ENCODE results near the gene BPIFB4.
"Not testable (repeated sequence)": the region's sequence is repeated elsewhere in the genome, so short reads cannot be mapped to it uniquely, and the experiment has no call there.

BPIFB4 gene

GRCh38 chr20:33108661-33109060 lies 29.2 kb downstream of the BPIFB4 start:
- DNase-seq (ENCODE audit: insufficient read length, low spot score) (no peak), FAIRE-seq (no peak)
- TF ChIP-seq CTCF (IDR thresholded peaks at IDR 0.05; ENCODE audit: insufficient read depth, missing control alignments): no peak

- TF ChIP-seq CTCF (IDR thresholded peaks at IDR 0.05; ENCODE audit: insufficient read depth, missing control alignments): no peak
- FAIRE-seq (no peak), DNase-seq (ENCODE audit: insufficient read length, low spot score) (no peak)
Measured at GRCh38 chr20:33110147-33110825, 30.8 kb downstream of the BPIFB4 start.

DNA sequence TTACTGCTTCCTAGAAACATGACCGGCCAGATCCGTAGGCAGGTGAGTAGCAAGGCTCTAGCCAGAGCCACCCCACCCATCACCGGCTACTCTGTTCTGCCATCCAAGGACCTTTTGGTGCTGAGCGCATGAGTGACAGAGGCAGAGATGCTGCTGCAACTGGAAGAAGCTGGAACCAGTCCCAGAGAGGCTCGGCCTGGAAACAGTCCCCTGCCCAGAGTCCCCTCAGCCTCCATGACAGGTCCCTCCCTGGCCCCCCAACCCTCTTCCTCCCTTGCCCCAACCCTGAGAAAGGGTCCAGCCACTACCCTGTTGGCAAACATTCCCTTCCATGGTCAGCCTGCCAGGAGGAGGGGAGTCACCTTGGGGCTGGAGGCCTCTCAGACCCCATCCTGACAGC lies 31.9 kb downstream of the BPIFB4 start:
- no peak for DNase-seq (ENCODE audit: insufficient read length, low spot score)
- FAIRE-seq: no peak
- TF ChIP-seq CTCF (IDR thresholded peaks at IDR 0.05; ENCODE audit: insufficient read depth, missing control alignments): no peak

GRCh38 chr20:33112547-33113386 lies 33.3 kb downstream of the BPIFB4 start:
- no peak for TF ChIP-seq CTCF (IDR thresholded peaks at IDR 0.05; ENCODE audit: insufficient read depth, missing control alignments)
- FAIRE-seq (no peak), DNase-seq (ENCODE audit: insufficient read length, low spot score) (no peak)

GRCh38 chr20:33113387-33113908 lies 34.0 kb downstream of the BPIFB4 start:
- FAIRE-seq (no peak), DNase-seq (ENCODE audit: insufficient read length, low spot score) (no peak)
- TF ChIP-seq CTCF (IDR thresholded peaks at IDR 0.05; ENCODE audit: insufficient read depth, missing control alignments): no peak

DNA sequence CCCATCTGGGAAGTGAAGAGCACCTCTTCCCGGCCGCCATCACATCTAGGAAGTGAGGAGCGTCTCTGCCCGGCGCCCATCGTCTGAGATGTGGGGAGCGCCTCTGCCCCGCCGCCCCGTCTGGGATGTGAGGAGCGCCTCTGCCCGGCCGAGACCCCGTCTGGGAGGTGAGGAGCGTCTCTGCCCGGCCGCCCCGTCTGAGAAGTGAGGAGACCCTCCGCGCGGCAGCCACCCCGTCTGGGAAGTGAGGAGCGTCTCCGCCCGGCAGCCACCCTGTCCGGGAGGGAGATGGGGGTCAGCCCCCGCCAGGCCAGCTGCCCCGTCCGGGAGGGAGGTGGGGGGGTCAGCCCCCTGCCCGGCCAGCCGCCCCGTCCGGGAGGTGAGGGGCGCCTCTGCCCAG lies 36.1 kb downstream of the BPIFB4 start:
- not testable (repeated sequence) for DNase-seq (ENCODE audit: insufficient read length, low spot score)

DNA sequence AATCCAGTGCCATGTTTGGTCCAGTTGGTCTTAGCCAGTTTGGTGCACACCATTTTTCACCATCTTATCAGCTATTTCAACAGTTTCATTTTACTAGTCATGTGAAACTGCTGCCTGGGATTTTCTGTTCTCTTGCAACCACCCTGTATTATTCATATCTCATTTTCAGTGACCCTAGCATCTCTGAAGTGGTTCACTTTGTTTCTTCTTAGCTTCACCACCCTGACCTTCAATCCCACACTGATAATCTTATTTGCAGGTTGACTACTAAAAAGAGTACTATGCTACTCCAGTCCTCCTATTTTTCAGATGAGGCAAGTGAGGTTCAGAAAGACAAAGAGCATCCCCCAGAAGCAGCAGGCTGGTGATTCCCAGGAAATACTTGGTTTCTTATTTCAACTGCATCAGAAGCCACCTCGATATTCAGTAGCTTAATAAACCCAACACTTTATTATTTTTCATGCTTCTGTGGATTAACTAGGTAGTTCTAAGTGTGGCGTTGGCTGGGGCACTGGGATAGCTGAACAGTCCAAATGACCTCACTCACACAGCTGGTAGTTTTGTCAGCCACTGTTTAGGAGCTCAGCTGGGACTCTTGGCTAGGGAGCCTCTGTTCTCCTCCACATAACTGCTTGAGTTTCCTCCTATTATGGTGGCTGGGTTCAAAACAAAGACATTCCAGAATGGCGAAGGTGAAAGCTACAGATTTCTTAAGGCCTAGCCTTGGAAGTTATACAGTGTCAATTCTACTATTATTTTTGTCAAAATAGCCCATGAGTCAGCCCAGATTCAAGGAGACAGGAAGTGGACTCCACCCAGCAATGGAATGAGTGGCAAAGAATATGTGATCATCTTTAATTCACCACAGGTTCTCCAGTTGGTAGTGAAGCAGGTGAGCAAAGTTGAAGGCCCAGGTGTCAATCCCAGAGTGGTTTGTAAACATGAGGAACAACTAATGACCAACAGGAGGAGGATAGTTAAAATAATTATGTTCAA lies 40.6 kb downstream of the BPIFB4 start:
- DNase-seq (ENCODE audit: insufficient read length, low spot score) (no peak), FAIRE-seq (no peak)
- no peak for TF ChIP-seq CTCF (IDR thresholded peaks at IDR 0.05; ENCODE audit: insufficient read depth, missing control alignments)

More for the DNA sequence above, 36.1 kb downstream of the BPIFB4 start:
- not testable (repeated sequence) for FAIRE-seq

All from D721Med (cell line).